GM18868 (cell line): ENCODE results near the gene PTPA.

ENCODE experiments used
- ATAC-seq: cut with Tn5 transposase; IDR thresholded peaks from one replicate; pipeline ENCODE4 v1.9.1; 2021; ENCODE audit warnings: mild to moderate bottlenecking, moderate library complexity; ENCODE audit not compliant: unreplicated experiment

Gene PTPA

DNA sequence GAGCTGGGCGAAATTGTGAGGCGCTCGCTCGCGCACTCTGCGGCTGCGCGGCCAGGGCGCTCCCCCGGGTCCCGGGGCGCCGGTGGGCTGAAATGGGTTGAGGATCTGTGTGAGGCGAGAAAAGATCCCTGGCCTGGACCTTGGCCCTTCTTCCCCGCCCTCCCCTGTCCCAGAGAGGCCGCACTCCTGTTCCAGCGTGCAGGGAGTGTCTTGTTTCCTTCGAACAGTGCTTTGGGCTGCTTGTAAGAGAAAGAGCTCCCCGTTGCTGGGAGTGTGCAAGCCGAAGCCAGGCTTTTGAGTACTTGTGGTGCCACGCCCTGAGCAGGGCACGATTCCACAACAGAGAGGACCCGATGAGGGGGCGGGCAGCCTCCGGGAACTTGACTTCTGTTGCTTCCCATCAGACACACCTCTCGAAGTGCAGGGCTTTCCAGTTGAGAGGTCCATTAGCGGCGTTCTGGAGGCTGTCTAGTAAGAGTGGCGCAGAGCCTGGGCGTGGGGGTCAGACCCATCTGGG, 29.8 kb upstream of the PTPA start:
- no peak for ATAC-seq

DNA sequence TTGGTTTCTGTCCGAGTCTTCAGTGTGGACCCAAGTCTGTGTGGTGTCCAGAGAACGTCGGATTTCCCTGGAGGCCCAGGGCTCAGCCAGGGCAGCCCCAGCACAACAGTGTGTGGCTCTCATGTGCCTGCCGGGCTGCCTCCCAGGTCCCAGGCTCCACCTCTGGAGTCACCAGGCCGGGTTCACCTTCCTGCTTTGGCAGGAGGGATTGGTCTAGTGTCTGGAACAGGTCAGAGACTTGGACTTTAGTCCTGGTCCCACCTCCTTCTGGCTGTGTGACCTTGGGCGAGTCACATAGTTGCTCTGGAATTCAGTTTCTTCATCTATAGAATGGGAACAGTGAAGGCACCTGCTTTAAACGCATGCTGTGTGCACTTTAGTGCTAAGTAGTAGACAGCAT, 27.1 kb upstream of the PTPA start:
- no peak for ATAC-seq

- no peak for ATAC-seq
These were observed 22.0 kb upstream of the PTPA start for GRCh38 chr9:129089246-129089645.

DNA sequence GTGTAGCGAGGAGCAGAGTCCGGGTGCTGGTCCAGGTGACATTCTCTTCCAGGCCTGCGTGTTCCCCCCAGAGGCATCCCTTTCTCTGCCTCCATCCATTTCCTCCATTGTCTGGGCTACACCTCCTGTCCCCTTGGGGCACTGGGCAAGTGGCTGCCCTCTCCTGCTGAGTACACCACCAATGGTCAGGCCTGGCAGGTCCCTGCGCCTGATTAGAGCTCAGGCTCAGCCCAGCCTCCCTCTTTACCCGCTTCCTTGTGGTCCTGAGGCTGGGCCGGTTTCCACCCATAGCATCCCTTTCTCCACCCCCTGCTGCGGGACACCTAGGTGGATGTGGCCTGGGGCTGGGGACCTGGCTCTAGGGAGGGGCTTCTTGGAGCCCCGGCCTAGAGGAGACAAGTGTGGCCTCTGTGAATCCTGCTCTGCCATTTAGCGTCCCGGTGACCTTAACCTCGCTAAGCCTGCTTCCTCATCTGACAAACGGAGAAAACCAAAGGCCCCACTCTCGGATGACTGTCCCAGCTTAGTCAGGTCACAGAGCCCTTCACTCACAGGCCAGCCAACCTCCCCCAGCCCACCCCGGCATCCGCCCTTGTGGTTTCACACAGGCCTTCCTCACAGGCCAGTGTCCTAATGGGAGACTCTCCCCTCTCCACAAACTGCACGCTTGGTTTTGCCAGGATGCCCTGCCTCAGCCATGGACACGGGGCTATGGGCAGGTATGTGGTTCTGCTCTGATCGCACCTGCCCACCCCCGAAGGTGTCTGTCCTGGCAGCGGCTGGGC, 17.4 kb upstream of the PTPA start:
- no peak for ATAC-seq

DNA sequence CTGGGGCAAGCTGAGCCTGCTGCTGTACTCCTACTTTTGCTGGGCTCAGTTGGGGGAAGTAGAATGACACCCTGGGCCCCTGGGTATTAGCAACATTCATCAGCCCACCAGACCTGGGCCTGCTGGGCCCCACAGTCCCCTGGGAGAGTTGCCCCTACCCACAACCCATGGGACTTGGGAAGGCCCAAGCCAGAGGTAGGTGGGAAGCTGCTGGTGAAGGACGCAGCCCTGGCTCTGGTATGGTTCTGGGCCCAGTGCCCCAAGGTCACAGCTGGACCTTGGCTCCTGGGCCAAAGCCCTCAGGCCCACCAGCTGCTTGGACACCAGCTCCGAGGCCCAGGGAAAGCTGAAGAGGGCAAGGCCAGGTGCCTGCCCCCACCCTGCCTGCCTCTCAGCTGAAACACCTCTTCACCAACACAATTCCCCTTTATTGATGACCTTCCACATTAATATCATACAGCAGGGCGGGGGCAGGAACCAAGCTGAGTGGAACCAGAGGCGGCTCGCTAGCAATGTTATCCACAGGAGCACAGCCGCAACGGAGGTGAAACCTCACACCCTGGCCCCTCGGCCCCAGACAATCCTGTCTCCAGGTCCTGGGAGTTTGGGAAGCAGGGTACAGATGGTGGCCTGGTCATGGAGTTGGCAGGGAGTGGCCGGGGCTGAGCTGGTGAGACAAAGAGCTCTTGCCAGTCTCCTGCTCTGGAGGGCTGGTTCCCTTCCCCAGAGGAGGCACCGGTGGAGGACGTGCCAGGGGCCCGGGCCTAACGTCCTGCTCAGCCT, 16.6 kb upstream of the PTPA start:
- ATAC-seq, result no peak

- no peak for ATAC-seq
These were observed 16.0 kb upstream of the PTPA start for GRCh38 chr9:129095170-129095667.

DNA sequence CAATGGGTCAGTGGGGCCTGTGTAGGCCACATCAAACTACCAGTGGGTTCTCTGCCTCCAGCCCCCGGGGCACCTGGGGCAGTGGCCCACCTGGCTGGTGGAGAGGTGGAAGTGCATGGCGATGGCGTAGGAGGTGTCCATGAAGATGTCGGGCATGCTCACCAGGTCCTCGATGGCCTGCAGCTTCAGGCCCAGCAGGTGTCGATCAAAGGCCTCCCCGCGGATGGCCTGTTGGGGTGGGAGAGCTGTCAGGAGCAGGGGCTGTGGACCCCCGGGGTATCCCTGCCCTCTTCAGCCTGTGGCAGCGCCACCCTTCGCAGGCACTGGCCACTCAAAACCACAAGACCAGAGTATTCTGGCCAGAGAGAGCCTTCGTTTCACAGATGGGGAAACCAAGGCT, 15.3 kb upstream of the PTPA start:
- no peak for ATAC-seq

DNA sequence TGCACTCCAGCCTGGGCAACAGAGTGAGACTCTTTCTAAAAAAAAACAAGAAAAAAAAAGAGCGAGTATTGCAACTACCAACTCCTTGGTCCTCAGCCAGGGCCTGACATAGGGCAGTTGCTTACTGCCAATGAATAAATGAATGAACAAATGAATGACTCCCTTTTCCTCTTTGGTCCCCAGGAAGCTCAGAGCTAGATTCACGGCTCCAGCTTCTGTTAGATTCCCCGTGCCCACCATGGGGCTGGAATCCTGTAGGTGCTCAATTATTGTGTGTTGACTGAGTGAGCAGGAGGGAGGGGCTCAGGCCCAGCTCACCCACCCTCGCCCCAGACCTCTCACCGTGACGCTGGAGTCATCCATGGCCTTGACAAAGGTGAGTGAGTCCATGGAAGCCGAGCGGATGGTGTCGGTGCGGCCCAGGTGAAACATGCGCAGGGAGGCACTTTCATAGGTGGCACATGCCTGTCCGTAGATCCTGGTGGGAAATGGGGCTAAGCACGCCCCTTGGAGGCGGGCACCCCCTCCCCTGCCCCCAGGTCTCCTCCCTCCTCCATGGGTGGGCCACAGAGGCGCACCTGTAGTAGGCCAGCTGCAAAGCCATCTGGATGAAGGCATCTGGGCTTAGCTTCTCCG, 13.4 kb upstream of the PTPA start:
- no peak for ATAC-seq

GRCh38 chr9:129098328-129098727, 12.9 kb upstream of the PTPA start:
- no peak for ATAC-seq

DNA sequence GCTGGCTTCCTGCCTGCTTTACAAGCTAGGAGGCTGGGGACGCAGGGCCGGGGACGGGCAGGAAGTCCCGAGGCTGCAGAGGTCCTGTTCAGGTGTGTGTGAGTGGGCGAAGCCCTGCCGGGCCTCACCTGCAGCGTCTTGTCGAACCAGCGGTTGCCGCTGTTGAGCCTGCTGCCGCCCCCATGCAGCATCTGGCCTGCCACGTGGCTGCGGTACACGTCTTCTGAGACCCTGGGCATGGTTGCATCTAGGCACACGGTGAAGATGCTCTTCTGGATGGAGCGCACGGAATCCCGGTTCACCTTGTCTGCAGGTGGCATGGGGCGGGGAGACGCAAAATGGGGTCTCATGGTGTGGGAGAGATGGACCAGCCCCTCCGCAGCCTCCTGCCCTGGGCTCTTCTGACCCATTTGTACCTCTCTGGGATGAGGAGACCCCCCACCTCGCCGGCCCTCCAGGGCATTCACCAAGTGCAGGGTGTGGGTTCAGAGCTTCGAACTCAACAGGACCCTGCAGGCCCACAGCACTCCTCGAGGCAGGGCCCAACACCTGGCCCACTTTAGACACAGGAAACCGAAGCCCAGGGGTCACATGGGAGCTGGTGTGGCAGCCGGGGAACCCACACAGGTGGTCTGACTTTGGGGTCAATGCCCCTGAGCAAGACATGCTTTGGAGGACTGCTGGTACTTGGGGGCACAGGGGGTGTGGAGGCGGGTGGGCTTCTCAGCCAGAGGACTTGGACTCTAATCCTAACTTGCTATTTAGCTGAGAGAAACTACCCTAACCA, 10.6 kb upstream of the PTPA start:
- no peak for ATAC-seq

DNA sequence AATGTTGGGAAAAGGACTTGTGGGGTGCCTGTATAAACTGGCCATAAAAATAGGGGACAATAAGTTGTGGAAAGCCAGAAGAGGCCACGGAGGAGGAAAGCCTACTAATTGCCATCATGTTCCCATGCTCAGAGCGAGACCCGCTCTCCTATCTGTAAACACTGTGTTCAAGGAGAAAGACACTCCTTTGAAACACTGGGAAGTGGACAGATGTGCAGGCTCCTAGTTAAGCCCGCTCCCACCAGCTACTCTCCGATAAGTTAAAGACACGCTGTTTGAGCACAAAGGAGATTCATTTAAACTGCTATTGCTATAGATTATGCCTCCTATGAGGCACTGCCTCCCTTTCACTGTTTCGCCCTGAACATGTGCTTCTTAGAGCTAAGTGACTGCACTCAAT, 9.9 kb upstream of the PTPA start:
- ATAC-seq, result no peak

- no peak for ATAC-seq
These were observed 9.1 kb upstream of the PTPA start for GRCh38 chr9:129102095-129102525.

GRCh38 chr9:129102791-129103594, 8.2 kb upstream of the PTPA start:
- no peak for ATAC-seq

DNA sequence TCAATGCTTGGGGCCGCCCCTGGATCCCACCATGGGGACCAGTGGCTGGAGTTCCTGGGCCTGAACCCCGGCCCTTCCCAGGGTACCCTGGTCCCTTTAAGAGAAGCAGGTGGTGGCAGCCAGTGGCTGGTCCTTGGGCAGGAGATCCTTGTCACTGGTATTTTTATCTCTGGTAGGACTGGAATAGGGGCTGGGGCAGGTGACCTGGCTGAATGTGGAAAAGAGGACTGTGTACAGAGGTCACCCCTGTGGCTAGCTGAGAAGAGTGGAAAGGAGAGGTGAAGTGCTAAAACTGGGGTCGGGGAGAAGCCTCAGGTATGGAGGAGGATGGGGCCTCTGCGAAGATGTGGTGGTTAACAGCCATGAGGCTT, 7.6 kb upstream of the PTPA start:
- ATAC-seq, result no peak

- no peak for ATAC-seq
These were observed 7.2 kb upstream of the PTPA start for GRCh38 chr9:129104051-129104450.

GRCh38 chr9:129105857-129106694, 5.1 kb upstream of the PTPA start:
- ATAC-seq, result no peak

GRCh38 chr9:129107651-129108050, 3.6 kb upstream of the PTPA start:
- ATAC-seq, result no peak

DNA sequence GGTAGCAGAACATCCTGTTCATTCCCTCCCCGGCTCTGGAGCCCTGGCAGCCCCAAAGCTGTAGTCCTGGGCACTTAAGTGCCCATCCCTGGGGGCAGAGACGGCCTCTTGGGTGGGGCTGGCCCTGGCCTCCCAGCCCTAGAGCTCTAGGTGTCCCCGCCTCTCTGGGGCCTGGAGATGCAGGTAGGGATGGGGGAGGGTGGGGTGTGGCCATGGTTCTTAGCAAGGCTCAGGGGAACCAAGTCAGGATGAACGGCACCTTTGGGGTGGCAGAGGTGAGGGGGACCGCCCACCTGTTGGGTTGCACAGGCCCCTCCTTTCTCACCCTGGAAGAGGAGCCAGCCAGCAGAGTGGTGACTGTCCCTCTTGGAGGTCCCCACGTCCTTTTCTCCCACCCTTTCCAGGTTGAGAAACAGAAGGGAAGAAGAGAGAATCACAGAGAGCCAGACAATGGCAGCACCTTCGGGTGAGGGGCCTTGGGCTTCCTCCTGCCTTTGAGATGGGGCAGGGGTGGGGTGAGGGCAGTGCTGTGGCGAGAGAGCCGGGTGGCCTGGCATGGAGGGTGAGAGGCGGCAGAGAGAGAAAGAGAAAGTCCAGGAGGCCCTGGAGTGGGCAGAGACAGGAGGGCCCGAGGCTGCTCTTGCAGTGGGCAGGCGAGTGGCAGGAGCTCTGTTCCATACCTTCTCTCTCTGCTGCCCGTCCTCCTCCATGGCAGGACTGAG, 3.0 kb upstream of the PTPA start:
- ATAC-seq, result no peak
